Endodermal cell (in vitro differentiated cells): Measurements from ENCODE around the gene JADE1. TPM values are rescaled to one million over a fixed set of nuclear protein-coding genes. Genes with fewer than 3 reads are reported as not detected.

Experiments used
- DNase-seq: peaks from one replicate; pipeline ENCODE4 v3.0.0-alpha.2; 2017
- H3K27ac ChIP-seq: 2 replicates; pipeline ENCODE4 v1.5.1; 2013; ENCODE audit warnings: mild to moderate bottlenecking, low read depth, low read length, moderate library complexity
- H3K27me3 ChIP-seq: 2 replicates; pipeline ENCODE4 v1.6.1; 2013; ENCODE audit warnings: mild to moderate bottlenecking, low read length, moderate library complexity; ENCODE audit not compliant: insufficient read depth, control insufficient read depth, poor library complexity, severe bottlenecking
- H3K36me3 ChIP-seq: 2 replicates; pipeline ENCODE4 v1.7.0; 2013; ENCODE audit warnings: mild to moderate bottlenecking, low read length, moderate library complexity; ENCODE audit not compliant: control insufficient read depth, insufficient read depth
- H3K4me1 ChIP-seq: one replicate; pipeline ENCODE4 v1.7.0; 2013; ENCODE audit warnings: low read length; ENCODE audit not compliant: control insufficient read depth, insufficient read depth
- H3K4me3 ChIP-seq: 2 replicates; pipeline ENCODE4 v1.5.1; 2013; ENCODE audit warnings: mild to moderate bottlenecking, low read length, moderate library complexity
- H3K9ac ChIP-seq: 2 replicates; pipeline ENCODE4 v1.6.1; 2013; ENCODE audit warnings: mild to moderate bottlenecking, low read length, moderate library complexity; ENCODE audit not compliant: poor library complexity, severe bottlenecking; ENCODE audit errors: extremely low read depth
- H3K9me3 ChIP-seq: 2 replicates; pipeline ENCODE4 v1.6.1; 2013; ENCODE audit warnings: mild to moderate bottlenecking, low read length, moderate library complexity; ENCODE audit not compliant: control insufficient read depth
- H3K27ac Mint-ChIP-seq: 2 replicates; pipeline ENCODE4 v1.8.0; 2020; ENCODE audit warnings: mixed read lengths
- H3K27me3 Mint-ChIP-seq: 2 replicates; pipeline ENCODE4 v1.8.0; 2021; ENCODE audit warnings: mild to moderate bottlenecking, mixed read lengths; ENCODE audit not compliant: insufficient read depth
- H3K36me3 Mint-ChIP-seq: 2 replicates; pipeline ENCODE4 v1.8.0; 2020; ENCODE audit warnings: low read depth, mixed read lengths
- H3K4me1 Mint-ChIP-seq: 2 replicates; pipeline ENCODE4 v1.8.0; 2020; ENCODE audit warnings: mixed read lengths
- H3K4me3 Mint-ChIP-seq: 2 replicates; pipeline ENCODE4 v1.8.0; 2020; ENCODE audit warnings: mild to moderate bottlenecking, moderate library complexity, mixed read lengths
- H3K9me3 Mint-ChIP-seq: 2 replicates; pipeline ENCODE4 v1.8.0; 2020; ENCODE audit warnings: mild to moderate bottlenecking, mixed read lengths
- WGBS, 2 experiments: methylation state at CpG; one replicate each; pipeline versions ENCODE4 v1.1.5 to v1.1.7; 2013; ENCODE audit warnings: missing lambda C conversion rate in 2 of 2, mixed read lengths in 1 of 2; ENCODE audit not compliant: insufficient coverage in 1 of 2, insufficient read length in 1 of 2; 5-methylcytosine and 5-hydroxymethylcytosine counted together
- total RNA-seq, 2 donors: library from RNA; stranded (reverse); fragmentation: NEBNext Ultra II Directional in 1 of 2; extraction: Animal tissue kit (Norgen Biotek cat#: 25700) in 1 of 2; gene quantifications; 2 replicates in 1 of 2; 3 replicates in 1 of 2; pipeline ENCODE4 v1.2.1, GENCODE V29; 2021
- TF ChIP-seq, protein P1 (sequence below): fragments of 200-600 bp; sonication (generic); conservative IDR thresholded peaks from 2 replicates; pipeline ENCODE4 v1.5.0; 2021; ENCODE audit warnings: antibody characterized with exemption, mild to moderate bottlenecking

JADE1 gene
- total RNA-seq, 2 donors from 2014 or later: 48.5 to 50.8 TPM

DNA sequence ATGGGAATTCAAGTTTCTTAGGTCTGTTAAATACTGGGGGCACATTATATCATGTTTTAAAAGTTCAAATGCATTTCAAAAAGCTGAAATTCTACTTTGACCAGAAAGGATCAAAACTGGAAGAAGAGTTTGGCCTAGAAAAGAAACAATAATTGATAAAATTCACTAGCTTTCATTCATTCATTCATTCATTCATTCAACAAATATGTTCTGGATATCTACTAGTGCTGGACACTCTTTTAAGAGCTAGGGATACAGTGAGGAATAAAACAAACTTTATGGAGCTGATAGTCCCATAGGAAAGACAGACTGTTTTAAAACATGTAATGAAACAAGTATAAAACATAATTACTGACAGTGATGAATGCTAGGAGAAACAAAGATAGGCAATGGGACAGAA is 106.0 kb downstream of the JADE1 start:
- Histone ChIP-seq H3K4me3 (no peak overlapping the region), H3K27me3 (no peaks in the 10 kb centered on the region), H3K36me3 (no peaks in the 10 kb centered on the region), H3K27ac (no peak overlapping the region), H3K4me1 (no peaks in the 10 kb centered on the region), H3K9me3 (no peaks in the 10 kb centered on the region), H3K9ac (no peak overlapping the region)
- H3K9me3 Mint-ChIP-seq: no peaks in the 10 kb centered on the region
- no peak overlapping the region for H3K27ac Mint-ChIP-seq
- TF ChIP-seq, protein P1, sequence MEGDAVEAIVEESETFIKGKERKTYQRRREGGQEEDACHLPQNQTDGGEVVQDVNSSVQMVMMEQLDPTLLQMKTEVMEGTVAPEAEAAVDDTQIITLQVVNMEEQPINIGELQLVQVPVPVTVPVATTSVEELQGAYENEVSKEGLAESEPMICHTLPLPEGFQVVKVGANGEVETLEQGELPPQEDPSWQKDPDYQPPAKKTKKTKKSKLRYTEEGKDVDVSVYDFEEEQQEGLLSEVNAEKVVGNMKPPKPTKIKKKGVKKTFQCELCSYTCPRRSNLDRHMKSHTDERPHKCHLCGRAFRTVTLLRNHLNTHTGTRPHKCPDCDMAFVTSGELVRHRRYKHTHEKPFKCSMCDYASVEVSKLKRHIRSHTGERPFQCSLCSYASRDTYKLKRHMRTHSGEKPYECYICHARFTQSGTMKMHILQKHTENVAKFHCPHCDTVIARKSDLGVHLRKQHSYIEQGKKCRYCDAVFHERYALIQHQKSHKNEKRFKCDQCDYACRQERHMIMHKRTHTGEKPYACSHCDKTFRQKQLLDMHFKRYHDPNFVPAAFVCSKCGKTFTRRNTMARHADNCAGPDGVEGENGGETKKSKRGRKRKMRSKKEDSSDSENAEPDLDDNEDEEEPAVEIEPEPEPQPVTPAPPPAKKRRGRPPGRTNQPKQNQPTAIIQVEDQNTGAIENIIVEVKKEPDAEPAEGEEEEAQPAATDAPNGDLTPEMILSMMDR: no peak
- no peak for DNase-seq
- H3K4me3 Mint-ChIP-seq: no peak overlapping the region
- H3K27me3 Mint-ChIP-seq: no peaks in the 10 kb centered on the region
- H3K36me3 Mint-ChIP-seq: no peaks in the 10 kb centered on the region
- no peaks in the 10 kb centered on the region for H3K4me1 Mint-ChIP-seq

DNA sequence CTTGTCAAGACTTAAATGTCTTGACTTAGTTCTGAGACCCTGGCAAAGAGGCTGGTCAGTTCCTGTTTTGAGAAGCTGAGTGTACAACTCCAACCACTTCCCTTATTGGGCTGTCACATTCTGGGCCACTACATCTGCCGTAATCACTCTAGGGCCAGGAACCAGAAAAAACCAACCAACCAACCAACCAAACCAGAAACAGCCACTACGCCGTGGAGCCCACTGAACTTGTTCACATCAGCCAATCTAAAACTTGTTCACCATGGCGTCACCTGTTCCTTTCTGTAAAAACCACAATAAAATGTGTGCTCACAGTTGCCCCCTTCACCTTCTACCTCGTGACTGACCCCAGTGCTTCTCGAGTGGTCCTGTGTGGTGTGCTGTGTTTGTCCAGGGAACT is 107.3 kb downstream of the JADE1 start:
- no peaks in the 10 kb centered on the region for H3K4me1 Mint-ChIP-seq
- H3K4me3 Mint-ChIP-seq: no peak overlapping the region
- Histone ChIP-seq H3K27me3 (no peaks in the 10 kb centered on the region), H3K9ac (no peak overlapping the region), H3K4me1 (no peaks in the 10 kb centered on the region), H3K4me3 (no peak overlapping the region), H3K9me3 (no peaks in the 10 kb centered on the region), H3K27ac (no peak overlapping the region), H3K36me3 (no peaks in the 10 kb centered on the region)
- H3K27me3 Mint-ChIP-seq: no peaks in the 10 kb centered on the region
- no peak for DNase-seq
- H3K36me3 Mint-ChIP-seq: no peaks in the 10 kb centered on the region
- no peaks in the 10 kb centered on the region for H3K9me3 Mint-ChIP-seq
- WGBS, 2 experiments: 94 to 95% methylated on average over 3 to 6 of the region's 6 CpGs
- no peak overlapping the region for H3K27ac Mint-ChIP-seq
- TF ChIP-seq, protein P1: no peak

DNA sequence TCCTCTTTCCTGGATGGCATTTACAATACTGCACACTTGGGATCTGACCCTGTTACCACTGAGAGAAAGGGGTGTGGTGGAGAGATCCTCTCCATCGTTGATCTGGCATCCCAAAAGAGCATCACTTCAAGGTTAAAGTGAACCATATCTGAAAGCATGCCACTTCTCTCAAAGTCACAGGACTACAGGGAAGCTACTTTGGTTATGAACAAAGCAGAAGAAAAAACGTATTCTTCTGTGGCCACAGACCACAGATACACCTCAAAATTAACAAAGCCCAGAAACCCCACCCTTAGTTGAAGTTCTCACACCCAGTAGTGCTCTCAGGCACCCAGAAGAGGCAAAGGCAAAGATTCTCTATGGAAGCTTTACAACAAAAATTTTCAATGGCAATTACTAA is 108.3 kb downstream of the JADE1 start:
- Histone ChIP-seq H3K27ac (no peak overlapping the region), H3K27me3 (no peaks in the 10 kb centered on the region), H3K36me3 (no peaks in the 10 kb centered on the region), H3K4me1 (no peaks in the 10 kb centered on the region), H3K9ac (no peak overlapping the region), H3K4me3 (no peak overlapping the region), H3K9me3 (no peaks in the 10 kb centered on the region)
- H3K27me3 Mint-ChIP-seq: no peaks in the 10 kb centered on the region
- H3K27ac Mint-ChIP-seq: no peak overlapping the region
- no peak for DNase-seq
- no peak overlapping the region for H3K4me3 Mint-ChIP-seq
- H3K9me3 Mint-ChIP-seq: no peaks in the 10 kb centered on the region
- 80 to 90% methylated on average over 1 to 2 of the region's 2 CpGs for WGBS, 2 experiments
- no peaks in the 10 kb centered on the region for H3K36me3 Mint-ChIP-seq
- TF ChIP-seq, protein P1: no peak
- no peaks in the 10 kb centered on the region for H3K4me1 Mint-ChIP-seq
